Testis (tissue), 2 donors: Measurements from ENCODE around the gene C1orf21.

ENCODE experiments used
- CTCF ChIP-seq, 3 experiments: fragments of 450-650 bp in 2 of 3; fragments of 200-600 bp in 1 of 3; sonication (generic) in 1 of 3; IDR thresholded peaks; one replicate each; pipeline ENCODE4 v1.5.1; 2016 to 2019; ENCODE audit warnings: antibody characterized with exemption in 3 of 3, mild to moderate bottlenecking in 2 of 3, moderate library complexity in 1 of 3
- POLR2A ChIP-seq: fragments of 450-650 bp; IDR thresholded peaks from one replicate; pipeline ENCODE4 v1.6.1; 2017; ENCODE audit warnings: antibody characterized with exemption, mild to moderate bottlenecking, moderate library complexity

DNA sequence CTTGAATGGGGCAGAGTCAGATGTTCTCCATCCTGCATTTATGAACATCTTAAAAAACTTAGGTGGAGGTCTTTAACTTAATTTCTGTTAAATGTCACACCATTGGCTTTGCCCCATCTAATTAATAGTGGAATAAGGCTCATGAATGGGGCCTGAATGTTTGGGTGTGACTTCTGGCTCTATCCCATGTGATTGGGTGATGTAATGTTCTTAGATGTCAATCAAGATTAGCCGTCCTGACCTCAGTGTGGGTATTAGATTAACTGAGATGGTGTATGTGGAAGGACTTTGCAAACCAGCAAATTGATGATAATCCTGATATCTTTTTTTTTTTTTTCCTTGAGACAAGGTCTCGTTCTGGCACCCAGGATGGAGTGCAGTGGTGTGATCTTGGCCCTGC is 38.1 kb downstream of the C1orf21 start:
- TF ChIP-seq POLR2A (no peak), CTCF (IDR thresholded peaks at IDR 0.05) (no peak)
